Thyroid gland (tissue), 4 donors: ENCODE measurements around the gene BARX1.

Experiments
- POLR2A ChIP-seq, 2 donors: fragments of 450-650 bp; IDR thresholded peaks; one replicate each; pipeline ENCODE4 v1.6.1; 2017; ENCODE audit warnings: antibody characterized with exemption in 2 of 2, mild to moderate bottlenecking in 2 of 2, moderate library complexity in 1 of 2
- TF ChIP-seq, protein P1 (sequence below), 6 experiments: fragments of 200-600 bp in 3 of 6; fragments of 450-650 bp in 3 of 6; sonication (generic) in 3 of 6; IDR thresholded peaks; one replicate each; pipeline ENCODE4 v1.5.1; 2016 to 2019; ENCODE audit warnings: antibody characterized with exemption in 6 of 6, mild to moderate bottlenecking in 2 of 6, inconsistent platforms in 1 of 6, moderate library complexity in 1 of 6

GRCh38 chr9:93968451-93969327 lies 13.5 kb upstream of the BARX1 start:
- TF ChIP-seq, protein P1, sequence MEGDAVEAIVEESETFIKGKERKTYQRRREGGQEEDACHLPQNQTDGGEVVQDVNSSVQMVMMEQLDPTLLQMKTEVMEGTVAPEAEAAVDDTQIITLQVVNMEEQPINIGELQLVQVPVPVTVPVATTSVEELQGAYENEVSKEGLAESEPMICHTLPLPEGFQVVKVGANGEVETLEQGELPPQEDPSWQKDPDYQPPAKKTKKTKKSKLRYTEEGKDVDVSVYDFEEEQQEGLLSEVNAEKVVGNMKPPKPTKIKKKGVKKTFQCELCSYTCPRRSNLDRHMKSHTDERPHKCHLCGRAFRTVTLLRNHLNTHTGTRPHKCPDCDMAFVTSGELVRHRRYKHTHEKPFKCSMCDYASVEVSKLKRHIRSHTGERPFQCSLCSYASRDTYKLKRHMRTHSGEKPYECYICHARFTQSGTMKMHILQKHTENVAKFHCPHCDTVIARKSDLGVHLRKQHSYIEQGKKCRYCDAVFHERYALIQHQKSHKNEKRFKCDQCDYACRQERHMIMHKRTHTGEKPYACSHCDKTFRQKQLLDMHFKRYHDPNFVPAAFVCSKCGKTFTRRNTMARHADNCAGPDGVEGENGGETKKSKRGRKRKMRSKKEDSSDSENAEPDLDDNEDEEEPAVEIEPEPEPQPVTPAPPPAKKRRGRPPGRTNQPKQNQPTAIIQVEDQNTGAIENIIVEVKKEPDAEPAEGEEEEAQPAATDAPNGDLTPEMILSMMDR (IDR thresholded peaks at IDR 0.05): no peak
- no peak for TF ChIP-seq POLR2A (IDR thresholded peaks at IDR 0.05)
